Muscle layer of colon (tissue), 2 donors: ENCODE measurements around the gene EDN2.

Experiments
- H3K27ac ChIP-seq: one replicate; pipeline ENCODE4 v1.7.0; 2013; ENCODE audit warnings: low read depth, mild to moderate bottlenecking, low read length, moderate library complexity
- H3K27me3 ChIP-seq, 2 donors: one replicate each; pipeline ENCODE4 v1.7.0; 2013; ENCODE audit warnings: low read length in 2 of 2, mild to moderate bottlenecking in 2 of 2; ENCODE audit not compliant: insufficient read depth in 2 of 2, control insufficient read depth in 1 of 2
- H3K36me3 ChIP-seq: one replicate; pipeline ENCODE4 v1.7.0; 2013; ENCODE audit warnings: mild to moderate bottlenecking, low read length; ENCODE audit not compliant: insufficient read depth
- H3K4me1 ChIP-seq: one replicate; pipeline ENCODE4 v1.7.0; 2013; ENCODE audit warnings: mild to moderate bottlenecking, low read length; ENCODE audit not compliant: insufficient read depth
- H3K4me3 ChIP-seq, 2 donors: one replicate each; pipeline ENCODE4 v1.7.0; 2013; ENCODE audit warnings: low read length in 2 of 2, low read depth in 1 of 2, mild to moderate bottlenecking in 1 of 2, moderate library complexity in 1 of 2
- H3K9ac ChIP-seq: one replicate; pipeline ENCODE4 v1.7.0; 2013; ENCODE audit warnings: low read length
- H3K9me3 ChIP-seq: one replicate; pipeline ENCODE4 v1.7.0; 2013; ENCODE audit warnings: mild to moderate bottlenecking, low read length
- donor health status: abdominal sarcoma.
- donor health status: Adenocarcinoma of cecum.

The EDN2 gene

DNA sequence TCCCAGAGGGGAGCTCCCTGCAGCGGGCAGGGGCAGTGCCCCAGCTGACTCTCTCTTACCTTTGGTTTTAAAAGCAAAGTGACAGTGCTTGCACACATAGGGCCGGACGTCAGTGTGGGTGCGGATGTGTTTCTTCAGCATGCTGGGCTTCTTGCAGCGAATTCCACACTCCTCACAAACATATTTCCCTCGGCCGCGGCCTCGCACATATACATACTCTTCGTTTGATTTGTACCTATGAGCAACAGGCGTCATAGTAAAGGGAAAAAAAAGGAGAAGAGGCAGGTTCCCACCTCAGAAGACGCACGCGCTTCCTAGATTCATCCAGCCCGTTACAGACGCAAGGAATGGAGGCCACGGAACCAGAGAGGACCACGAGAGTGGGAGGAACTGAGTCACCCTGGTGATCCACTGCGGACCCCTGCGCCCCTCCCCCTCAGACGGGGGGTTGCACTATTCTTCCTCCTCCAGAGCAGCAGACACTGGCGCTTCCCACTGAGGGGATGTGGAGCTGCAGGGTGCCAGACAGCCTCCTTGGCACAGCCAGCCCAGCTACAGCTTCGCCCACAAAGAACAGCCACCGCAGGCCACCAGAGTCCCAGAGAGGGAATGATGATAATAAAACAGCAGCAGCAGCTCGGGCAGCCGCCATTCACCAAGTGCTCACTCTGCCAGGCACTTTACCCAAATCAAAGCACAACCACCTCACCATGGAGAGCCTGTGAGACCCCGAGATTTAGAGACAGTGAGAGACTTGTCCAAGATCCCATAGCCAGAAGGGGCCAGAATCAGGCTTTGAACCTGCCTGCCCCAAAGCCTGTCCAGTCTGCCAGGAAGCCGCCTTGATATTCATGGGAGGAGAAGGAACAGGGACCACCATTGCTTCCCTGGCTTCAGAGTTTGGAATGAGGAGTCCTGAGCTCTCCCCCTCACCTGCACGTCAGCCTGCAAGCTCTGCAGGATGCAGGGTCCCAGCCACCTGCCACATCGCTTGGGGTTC lies 40.5 kb upstream of the EDN2 start:
- Histone ChIP-seq H3K27ac (no peak overlapping the region), H3K9me3 (no peaks in the 10 kb centered on the region), H3K4me1 (no peaks in the 10 kb centered on the region), H3K4me3 (no peak overlapping the region), H3K36me3 (no peaks in the 10 kb centered on the region), H3K9ac (no peak overlapping the region), H3K27me3 (no peaks in the 10 kb centered on the region)

DNA sequence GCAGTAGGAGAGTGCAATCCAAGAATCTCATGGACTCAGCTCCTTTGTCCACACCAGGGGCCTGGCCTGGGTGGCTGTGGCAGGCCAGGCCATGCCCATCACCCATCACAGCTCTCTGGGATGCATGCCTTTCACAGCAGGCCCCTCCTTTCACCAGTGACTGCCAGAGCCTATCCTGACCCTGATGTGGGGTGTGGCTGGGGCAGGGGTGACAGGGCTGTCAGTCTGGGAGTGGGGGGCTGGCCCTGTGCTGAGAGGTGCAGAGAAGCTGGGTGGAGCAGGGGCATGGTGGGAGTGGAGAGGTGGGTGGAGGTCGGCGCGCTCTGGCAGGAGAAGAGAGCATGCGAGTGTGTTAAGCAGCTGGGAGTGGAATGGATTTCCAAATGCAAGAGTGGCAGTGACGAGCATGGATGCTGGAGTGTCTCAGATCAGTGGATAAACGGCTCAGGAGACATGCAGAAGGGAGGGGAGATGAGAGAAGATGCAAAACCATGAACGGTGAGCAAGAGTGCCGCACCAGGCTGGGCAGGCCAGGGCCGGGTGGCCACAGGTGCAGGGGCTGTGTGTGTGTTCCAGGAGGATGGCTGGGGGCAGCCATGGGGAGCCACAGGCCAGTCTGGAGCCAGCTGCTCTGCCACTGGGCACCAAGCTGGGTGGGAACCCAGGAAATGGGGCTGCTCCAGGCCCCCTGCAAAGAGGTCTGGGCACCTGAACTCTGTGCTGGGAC lies 39.6 kb upstream of the EDN2 start:
- Histone ChIP-seq H3K27ac (no peak overlapping the region), H3K4me3 (no peak overlapping the region), H3K9ac (no peak overlapping the region), H3K9me3 (no peaks in the 10 kb centered on the region), H3K36me3 (no peaks in the 10 kb centered on the region), H3K27me3 (no peaks in the 10 kb centered on the region), H3K4me1 (no peaks in the 10 kb centered on the region)

DNA sequence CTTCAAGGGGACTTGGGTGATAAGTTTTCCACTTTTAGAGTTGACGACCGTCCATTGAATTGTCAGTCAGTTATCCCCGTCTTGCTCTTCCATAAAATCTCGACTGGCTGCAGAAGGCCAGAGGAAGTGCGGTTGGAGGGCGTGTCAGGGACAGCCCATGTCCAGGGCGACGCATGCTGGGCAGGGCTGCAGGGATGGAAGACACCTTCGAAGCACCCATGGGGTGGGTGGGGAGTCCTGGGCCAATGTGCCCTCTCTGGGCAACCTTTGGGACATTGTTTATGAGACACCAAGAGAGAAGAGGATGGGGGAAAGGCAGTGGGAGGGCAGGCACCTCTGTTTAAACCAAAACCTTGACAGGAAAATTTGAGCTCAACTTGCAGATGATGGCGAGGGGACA lies 38.6 kb upstream of the EDN2 start:
- no peaks in the 10 kb centered on the region for H3K9me3 ChIP-seq
- no peak overlapping the region for H3K9ac ChIP-seq
- no peaks in the 10 kb centered on the region for H3K4me1 ChIP-seq
- no peak overlapping the region for H3K27ac ChIP-seq
- no peak overlapping the region for H3K4me3 ChIP-seq
- no peaks in the 10 kb centered on the region for H3K36me3 ChIP-seq
- H3K27me3 ChIP-seq = no peaks in the 10 kb centered on the region

DNA sequence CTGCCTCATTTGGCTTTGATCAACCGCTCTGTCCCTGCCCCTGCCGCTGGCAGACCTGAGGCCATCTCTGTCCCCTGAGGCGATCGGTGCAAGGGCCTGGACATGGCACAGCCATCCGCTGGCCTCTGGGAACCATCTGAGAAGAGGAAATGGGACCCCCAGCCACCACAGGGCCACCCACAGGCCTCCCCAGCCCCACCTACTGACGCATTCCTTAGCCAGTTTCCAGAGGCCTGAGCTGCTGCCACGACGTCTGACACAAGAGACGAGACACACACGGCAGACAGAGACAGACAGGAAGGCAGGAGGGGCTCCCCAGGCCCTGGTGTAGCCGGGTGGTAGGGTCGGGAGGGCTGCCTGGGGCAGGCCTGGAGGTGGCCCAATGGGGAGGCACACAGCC lies 37.3 kb upstream of the EDN2 start:
- no peak overlapping the region for H3K27ac ChIP-seq
- H3K36me3 ChIP-seq = no peaks in the 10 kb centered on the region
- H3K9ac ChIP-seq = no peak overlapping the region
- H3K4me1 ChIP-seq = peaks cover 4% of the 10 kb centered on the region
- no peak overlapping the region for H3K4me3 ChIP-seq
- no peaks in the 10 kb centered on the region for H3K27me3 ChIP-seq
- no peaks in the 10 kb centered on the region for H3K9me3 ChIP-seq

DNA sequence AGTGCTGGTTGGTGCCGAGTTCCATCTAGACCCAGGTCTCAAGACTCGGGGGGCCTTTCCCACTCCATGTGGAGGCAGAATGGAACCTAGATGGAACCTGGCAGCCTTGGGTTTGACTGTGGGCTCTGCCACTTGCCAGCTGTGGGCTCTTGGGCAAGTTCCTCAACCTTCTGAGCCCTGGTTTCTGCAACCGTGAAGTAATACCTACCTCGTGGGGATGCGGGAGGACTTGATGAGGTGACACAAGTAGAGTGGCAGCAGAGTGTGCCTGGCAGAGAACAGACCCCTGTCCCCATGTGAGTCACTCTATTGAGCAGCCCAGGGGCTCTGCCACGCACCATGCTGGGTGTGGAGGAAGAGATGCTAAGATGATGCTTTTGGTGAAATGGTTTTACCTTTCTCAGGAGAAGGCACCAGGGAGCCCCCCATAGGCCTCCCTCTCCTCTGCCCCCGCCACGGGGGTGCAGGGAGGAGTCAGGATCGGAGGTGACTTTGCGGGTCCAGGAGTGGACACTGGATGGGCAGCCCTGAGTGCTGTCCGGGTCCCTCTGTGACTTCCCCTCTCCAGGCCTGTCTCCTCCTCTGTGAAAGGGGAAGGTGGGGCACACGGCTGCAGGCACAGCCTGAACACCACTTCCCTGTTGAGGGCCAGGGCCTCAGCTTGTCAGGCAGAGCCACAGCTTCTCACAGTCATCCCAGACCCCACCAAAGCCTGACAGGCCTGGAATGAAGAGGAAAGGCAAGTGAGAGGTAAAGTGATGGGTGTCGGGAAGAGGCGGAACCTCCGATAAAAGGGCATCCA lies 36.7 kb upstream of the EDN2 start:
- no peaks in the 10 kb centered on the region for H3K36me3 ChIP-seq
- H3K27ac ChIP-seq = no peak overlapping the region
- no peaks in the 10 kb centered on the region for H3K27me3 ChIP-seq
- no peak overlapping the region for H3K9ac ChIP-seq
- no peaks in the 10 kb centered on the region for H3K9me3 ChIP-seq
- H3K4me3 ChIP-seq = no peak overlapping the region
- peaks cover 9% of the 10 kb centered on the region for H3K4me1 ChIP-seq

DNA sequence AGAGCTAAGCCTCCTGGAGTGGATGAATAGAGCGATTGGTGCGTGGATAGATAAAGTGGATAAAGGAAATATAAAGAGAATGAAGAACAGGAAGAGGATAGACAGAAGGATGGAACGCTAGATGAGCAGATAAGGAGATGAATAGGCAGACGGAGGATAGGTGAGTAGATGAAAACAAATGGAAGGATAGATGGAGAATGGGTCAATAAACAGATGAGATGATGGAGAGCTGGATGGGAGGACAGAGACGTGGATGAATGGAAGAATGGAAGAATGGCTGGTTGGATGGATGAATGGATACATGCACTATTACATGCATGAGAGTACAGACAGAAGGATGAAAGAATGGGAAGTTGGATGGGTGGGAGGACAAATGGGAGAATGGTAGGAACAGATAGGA lies 35.2 kb upstream of the EDN2 start:
- no peaks in the 10 kb centered on the region for H3K36me3 ChIP-seq
- no peak overlapping the region for H3K4me3 ChIP-seq
- no peaks in the 10 kb centered on the region for H3K27me3 ChIP-seq
- H3K27ac ChIP-seq = no peak overlapping the region
- H3K4me1 ChIP-seq = peaks cover 14% of the 10 kb centered on the region
- H3K9ac ChIP-seq = no peak overlapping the region
- no peaks in the 10 kb centered on the region for H3K9me3 ChIP-seq

DNA sequence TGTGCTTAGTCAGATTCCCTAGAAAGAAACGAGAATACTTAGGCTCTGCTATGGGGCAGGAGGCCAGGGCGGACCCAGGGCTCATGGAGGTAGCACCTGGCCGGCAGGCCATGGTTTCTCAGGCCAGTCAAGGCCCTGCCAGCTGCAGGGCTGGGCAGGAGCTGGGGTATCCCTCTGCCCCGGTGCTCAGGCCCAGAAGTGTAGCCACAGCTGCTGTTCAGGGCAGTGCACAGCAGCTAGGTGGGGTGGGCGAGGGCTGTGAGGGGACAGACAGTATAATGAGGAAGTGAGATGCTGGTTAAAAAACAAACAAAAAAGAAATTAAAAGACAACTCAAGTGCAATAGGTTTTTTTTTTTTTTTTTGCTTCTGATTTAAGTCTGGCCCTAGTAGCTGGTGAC lies 34.0 kb upstream of the EDN2 start:
- Histone ChIP-seq H3K4me1 (peaks cover 14% of the 10 kb centered on the region), H3K4me3 (no peak overlapping the region), H3K9ac (no peak overlapping the region), H3K27ac (no peak overlapping the region), H3K9me3 (no peaks in the 10 kb centered on the region), H3K27me3 (no peaks in the 10 kb centered on the region), H3K36me3 (no peaks in the 10 kb centered on the region)

DNA sequence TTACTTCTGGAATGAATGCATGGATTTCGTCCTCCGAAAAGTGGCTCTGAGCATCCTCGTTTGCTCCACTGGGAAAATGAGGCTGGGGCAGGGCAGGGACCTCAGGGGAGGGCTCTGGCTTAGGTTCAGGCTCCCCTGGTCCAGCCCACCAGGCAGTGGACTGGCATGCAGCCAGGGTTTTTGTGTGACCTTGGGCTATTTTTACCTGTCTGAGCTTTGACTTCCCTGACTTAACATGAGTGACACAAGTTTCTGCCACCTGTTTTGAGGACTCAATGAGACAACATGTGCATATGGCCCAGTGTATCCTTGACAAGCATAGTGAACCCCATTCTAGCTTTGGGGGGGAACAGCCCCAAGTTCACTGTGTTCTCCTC lies 32.6 kb upstream of the EDN2 start:
- no peaks in the 10 kb centered on the region for H3K9me3 ChIP-seq
- no peak overlapping the region for H3K9ac ChIP-seq
- H3K27ac ChIP-seq = no peak overlapping the region
- H3K4me1 ChIP-seq = peaks cover 14% of the 10 kb centered on the region
- H3K27me3 ChIP-seq = no peaks in the 10 kb centered on the region
- no peaks in the 10 kb centered on the region for H3K36me3 ChIP-seq
- H3K4me3 ChIP-seq = peak overlapping the region; percentile 34 to 76

DNA sequence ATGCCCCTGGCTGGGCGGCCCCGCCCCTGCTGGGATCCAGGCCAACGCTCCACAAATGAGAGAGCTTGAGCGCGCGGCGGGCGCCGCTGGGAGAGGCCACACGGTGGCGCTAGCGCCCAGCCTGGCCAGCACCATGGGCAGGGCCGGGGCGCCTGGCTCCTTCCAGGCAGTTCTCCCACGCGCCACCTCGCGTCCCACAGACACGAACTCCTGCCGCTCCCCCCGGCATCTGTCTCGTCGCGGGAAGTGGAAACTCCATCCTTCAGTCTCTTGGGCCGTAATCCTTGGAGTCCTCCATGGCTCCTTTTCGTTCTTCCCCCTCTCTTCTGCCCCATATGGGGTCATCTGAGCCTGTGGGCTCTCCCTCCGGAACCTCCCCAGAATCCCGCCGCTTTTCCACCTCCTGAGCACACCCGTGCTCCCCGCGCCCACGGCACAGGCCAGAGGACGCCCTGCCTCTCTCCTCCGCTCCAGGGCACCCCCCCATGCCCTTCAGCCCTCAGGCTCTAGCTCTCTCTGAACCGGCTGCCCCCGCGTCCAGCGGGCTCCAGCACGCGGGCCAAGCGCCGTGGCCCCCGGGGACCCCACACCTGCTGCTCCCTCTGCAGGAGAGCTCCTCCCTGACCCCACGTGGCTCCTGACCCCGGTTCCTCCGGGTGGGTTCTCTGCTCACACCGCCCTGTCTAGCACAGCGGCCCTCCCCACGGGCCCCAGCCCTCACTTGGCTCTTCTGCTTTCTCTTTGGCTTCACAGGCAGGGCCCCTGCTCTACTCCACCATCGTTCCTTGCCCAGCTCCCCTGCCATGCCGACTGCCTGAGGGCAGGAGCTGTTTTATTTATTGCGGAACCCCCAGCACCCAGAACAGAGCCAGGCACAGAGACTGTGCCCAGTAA lies 31.9 kb upstream of the EDN2 start:
- Histone ChIP-seq H3K4me3 (peak overlapping the region; percentile 34 to 76), H3K4me1 (peaks cover 14% of the 10 kb centered on the region), H3K9ac (no peak overlapping the region), H3K27me3 (no peaks in the 10 kb centered on the region), H3K9me3 (no peaks in the 10 kb centered on the region), H3K27ac (peak overlapping the region; percentile 27), H3K36me3 (no peaks in the 10 kb centered on the region)

DNA sequence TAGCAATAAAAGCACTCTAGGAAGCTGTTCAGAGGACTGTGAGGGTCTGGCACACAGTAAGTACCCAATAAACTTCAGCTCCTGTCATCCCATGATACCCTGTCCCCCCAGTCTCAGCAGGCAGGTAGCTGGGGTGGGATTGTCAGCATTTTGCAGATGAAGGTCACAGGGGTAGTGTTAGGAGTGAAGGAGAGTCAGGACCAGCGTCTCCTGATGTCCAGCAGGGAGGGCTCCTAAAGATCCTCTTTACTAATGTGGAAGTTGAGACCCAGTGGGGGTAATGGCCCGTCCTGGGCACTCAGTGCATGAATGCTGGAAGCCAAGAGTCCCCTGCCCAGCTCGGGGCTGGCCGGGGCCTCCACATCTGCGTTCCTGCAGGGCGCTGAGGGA lies 31.3 kb upstream of the EDN2 start:
- Histone ChIP-seq H3K9ac (no peak overlapping the region), H3K4me3 (no peak overlapping the region), H3K27me3 (no peaks in the 10 kb centered on the region), H3K4me1 (peaks cover 14% of the 10 kb centered on the region), H3K36me3 (no peaks in the 10 kb centered on the region), H3K9me3 (no peaks in the 10 kb centered on the region), H3K27ac (no peak overlapping the region)
